AG08396 (cell line): ENCODE measurements around the gene ZMYND15.

Experiments used
- DNase-seq: peaks from one replicate; pipeline ENCODE4 v3.0.0; 2012; ENCODE audit warnings: low spot score, mixed read lengths

Gene ZMYND15

DNA sequence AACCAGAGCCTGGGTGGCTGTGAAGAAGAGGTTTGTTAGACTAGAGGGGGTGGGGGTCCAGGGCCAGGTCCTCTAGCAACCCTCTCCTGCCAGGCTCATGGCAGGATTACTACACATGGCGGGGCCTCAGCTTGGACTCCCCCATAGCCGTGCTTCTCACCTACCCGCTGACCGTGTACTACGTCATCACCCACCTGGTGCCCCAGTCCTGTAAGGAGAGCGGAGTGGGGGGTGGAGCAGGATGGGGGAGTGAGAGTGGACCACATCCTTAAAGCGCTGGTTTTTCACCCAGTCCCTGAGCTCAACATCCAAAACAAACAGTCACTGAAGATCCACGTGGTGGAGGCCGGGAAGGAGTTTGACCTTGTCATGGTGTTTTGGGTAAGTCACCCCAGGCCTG, 4.3 kb downstream of the ZMYND15 start:
- DNase-seq, result no peak

DNA sequence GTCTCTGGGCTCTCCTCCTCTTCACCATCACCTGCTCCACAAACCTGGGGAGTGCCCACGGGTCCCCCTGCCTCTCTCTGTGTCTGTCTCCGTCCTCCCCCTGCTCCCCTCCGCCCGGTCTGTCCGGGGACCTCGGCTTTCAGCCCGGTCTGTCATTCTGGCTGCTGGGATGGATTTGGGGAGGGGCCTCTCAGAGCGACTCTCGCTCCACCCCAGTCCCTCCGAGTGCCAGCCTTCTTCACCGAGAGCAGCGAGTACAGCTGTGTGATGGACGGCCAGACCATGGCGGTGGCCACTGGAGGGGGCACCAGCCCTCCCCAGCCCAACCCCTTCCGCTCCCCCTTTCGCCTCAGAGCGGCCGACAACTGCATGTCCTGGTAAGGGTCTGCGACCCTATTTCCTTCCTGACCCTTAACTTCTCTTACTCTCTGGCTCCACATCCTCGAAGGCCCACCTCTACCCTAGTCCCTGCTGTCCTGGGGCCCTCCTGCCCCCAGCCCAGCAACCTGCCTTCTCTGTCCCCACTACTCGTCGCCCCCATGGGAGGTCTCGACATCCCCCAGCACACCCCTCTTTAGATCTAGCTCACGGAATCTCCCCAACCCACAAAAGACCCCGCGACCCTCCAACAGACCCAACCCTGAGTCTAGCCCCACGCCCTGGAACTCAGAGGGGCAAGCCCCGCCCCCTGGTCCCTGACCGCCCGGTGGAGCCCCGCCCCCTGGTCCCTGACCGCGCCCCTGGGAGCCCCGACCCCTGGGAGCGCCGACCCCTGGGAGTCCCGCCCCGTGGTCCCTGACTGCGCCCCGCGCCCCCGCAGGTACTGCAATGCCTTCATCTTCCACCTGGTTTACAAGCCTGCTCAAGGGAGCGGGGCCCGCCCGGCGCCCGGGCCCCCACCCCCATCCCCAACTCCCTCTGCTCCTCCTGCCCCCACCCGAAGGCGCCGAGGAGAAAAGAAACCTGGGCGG, 5.7 kb downstream of the ZMYND15 start:
- DNase-seq, result no peak

DNA sequence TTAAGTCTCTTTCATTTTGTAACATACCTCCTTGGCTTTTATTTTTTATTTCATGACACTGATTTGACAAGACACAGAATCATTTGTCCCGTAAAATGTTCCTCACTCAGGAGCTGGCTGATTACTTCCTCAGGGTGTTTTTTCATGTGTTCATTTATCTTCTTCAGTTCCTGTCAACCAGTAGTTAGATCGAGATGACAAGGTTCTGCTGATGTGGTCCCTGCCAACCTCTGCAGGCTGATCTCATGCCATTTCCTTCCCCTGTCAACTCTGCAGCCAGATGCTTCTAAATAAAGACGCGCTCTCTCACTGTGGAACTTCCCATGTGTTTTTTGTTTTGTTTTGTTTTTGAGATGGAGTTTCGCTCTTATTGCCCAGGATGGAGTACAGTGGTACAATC, 8.2 kb downstream of the ZMYND15 start:
- no peak for DNase-seq

DNA sequence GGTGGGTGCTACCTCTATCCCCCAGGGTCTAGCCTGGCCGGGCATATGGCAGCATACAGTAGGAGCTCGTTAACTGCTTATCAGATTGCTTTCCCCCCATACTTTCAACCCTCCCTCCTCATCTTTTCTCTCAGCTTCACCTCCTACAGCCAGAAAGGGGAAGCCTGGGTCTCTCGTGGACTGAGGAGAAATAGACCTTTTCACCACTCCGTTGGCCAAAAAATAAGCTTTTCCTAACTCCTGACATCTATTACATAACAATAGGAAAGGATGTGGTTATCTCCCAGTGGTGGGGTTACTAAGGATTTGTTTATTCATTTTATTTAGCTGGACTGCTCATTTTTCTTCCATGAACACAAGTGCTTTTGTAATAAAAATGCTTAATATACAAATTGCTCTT, 9.1 kb downstream of the ZMYND15 start:
- DNase-seq, result no peak

DNA sequence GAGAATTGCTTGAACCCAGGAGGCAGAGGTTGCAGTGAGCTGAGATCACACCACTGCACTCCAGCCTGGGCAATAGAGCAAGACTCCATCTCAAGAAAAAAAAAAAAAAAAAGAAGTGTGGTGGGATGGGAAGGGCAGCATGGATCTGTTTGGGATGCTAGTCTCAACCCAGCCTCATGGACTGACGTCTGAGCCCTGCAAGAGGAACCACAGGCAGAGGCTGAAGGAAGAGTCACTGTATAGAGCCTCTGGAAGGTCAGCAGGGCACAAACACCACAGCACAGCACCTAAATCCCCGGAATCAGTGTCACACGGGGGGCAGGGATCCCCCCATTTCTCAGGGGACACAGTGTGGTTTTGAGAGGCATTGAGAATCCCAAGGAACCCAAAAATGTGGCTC, 11.0 kb downstream of the ZMYND15 start:
- DNase-seq, result no peak

DNA sequence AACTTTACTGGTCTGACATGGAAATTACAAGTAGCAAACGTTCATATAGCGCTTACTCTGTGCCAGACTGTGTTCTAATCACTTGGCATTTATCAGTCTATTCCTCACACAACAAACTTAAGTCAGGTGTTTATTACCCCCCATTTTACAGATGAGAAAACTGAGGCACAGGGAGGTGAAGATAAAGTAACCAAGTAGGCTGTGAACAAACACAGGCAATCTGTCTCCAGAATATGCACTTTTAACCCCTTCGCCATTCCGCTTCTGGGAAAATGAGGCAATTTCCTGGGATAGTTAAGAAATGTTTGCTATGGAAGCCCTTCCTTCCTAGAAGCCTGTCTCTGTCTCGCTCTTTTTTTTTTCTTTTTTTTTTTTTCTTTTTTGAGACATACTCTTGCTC, 12.3 kb downstream of the ZMYND15 start:
- DNase-seq, result no peak

DNA sequence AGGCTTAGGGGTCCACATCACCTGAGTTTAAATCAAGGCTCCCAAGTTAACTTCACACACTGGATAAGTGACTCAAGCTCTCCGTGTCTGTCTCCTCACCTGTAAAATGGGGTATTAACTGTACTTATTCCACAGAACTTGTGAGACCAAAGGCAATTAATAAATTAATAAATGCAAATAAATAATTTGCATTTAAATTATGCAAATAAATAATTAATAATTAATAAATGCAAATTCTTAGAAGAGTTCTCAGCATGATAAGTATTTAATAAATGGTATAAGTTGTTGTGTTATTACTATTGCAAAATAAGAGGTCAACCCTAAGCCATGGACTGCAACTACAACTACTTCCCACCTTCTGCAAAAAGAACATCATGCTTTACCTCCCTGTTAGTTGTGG, 13.8 kb downstream of the ZMYND15 start:
- DNase-seq, result no peak

DNA sequence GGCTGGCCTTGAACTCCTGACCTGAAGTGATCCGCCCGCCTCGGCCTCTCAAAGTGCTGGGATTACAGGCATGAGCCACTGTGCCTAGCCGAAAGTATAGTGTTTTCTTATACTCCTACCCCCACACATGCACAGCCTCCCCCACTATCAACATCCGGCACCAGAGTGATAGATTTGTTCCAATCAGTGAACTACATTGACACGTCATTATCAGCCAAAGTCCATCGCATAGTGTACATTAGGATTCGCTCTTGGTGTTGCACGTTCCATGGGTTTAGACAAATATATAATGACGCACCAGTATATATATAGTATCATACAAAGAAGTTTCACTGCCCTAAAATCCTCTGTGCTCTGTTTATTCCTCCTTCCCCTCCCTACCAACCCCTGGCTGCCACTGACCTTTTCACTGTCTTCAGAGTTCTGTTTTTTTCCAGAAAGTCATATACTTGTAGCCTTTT, 20.2 kb downstream of the ZMYND15 start:
- DNase-seq, result no peak

DNA sequence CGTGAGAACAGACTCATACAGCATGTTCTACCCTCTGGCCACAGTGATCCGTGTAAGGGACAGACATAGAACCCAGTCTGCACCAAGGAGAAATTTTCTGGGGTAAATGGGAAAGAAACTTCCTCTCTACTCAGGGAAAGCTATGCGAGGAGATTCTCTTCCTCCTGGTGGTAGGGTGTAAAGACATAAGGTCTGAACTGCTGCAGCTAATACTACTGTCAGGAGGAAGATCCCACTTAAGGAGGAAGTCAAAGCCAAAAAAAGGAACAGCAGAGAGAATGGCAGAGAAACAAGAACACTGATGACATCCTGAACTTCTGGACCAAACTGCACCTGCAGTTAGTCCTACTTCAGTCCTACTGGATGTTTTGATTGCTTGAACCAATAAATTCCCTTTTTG, 25.0 kb downstream of the ZMYND15 start:
- no peak for DNase-seq

DNA sequence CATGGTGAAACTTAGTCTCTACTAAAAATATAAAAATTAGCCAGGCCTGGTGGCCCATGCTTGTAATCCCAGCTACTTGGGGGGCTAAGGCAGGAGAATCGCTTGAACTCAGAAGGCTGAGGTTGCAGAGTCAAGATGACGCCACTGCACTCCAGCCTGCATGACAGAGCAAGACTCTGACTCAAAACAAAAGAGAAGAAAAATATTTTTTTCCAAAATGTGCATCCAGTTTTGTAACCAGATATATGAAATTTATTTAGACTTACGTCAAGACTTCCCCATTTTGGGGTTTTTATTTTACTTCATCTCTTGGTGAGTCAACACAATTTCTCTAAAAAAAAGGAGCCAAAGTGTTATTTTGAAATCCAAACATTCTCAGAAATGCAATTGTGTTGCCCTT, 26.6 kb downstream of the ZMYND15 start:
- DNase-seq, result no peak

DNA sequence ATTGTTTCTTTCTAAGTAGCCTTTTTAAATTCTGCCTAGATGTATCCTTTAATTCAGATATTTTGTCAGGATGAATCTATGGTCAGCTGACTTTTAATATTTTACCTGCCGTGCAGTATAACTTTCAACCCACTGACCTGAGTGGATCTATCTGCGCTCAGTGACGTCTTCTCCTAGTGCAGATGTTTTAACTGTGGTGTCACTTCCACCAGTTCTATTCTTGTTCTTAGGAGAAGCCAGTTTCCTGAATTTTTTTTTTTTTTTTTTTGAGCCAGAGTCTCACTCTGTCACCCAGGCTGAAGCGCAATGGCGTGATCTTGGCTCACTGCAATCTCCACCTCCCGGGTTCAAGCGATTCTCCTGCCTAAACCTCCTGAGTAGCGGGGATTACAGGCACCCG, 27.1 kb downstream of the ZMYND15 start:
- no peak for DNase-seq

DNA sequence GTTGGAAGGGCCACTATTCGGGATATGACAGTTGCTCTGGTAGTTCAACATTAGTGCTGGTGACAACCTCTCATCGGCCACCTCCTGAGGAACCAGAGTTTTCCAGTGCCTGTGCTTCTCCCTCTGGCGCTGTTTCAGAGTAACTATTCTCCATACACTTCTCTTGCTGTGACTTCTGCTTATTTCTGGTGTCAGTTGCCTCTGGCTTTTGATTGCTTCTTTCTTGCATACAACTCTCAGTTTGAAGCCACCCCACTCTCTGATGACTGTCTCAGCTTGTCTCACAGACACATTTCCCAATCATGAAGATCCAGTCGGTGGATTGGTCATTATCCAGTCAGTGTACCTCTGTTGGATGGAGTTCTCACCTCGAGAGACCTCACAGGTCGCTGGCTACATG, 28.7 kb downstream of the ZMYND15 start:
- no peak for DNase-seq

DNA sequence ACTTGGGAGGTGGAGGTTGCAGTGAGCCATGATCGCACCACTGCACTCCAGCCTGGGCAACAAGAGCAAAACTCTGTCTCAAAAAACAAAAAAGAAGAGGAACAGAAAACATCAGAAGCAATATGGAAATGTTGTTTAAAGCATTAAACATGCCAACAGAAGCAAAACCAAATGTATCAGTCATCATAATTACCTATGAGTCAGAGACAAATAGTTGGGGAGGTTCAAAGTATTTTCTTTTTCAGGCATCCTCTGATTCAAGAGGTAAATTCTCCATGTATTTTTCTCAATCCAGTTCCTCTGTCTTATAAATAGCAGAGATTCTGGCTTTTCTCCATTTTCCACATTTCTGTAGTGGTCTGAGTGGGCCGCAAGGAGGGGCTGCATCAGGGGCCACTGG, 30.0 kb downstream of the ZMYND15 start:
- DNase-seq, result no peak

DNA sequence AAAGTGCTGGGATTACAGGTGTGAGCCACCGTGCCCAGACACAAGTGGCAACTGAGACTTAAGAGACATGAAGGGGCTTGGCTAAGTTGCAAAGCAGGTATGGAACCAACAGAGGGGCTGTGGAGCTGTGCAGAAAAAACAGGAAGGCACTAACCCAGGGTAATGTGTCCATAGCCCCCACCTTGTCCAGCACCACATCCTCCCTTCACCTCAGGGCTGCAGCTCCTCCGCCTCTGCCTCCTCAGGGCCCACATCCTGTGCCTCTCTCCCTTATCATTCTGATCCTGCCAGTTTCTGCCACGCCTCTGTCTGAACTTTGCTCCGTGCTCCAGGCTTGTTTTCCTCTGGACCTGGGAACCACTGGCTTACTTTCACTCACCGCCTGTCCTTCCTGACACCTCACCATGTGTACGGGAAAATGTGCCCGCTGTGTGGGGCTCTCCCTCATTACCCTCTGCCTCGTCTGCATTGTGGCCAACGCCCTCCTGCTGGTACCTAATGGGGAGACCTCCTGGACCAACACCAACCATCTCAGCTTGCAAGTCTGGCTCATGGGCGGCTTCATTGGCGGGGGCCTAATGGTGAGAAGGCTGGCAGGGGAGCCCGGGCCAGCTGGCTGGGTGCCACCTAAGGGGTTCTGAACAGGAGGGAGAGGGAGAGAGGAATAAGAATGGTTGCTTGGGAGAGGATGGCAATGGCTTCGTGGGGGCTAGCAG, 32.0 kb downstream of the ZMYND15 start, which contains the start of gene TM4SF5:
TM4SF5 (plus strand) TSS at position 368 of the 716 bp plus-strand sequence; CDS start at position 405, 37 bp downstream.
- DNase-seq, result no peak

DNA sequence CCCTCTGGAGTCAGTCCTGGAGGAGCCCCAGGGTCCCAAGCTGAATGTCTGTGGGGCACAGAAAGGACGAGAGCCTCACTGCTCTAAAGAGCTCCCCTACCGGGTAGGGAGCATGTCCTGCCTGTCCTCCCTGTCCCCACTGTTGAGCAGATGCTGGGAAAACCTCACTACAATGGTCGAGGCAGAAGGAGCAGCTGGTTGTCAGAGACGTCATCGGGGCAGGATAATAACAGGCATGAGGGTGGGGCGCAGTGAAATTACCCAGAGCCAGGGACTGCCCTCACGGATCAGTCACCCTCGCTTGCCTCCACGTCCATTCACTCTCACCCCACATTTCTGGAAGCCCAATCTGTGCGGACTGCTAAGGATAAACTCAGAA, 32.6 kb downstream of the ZMYND15 start:
- no peak for DNase-seq

DNA sequence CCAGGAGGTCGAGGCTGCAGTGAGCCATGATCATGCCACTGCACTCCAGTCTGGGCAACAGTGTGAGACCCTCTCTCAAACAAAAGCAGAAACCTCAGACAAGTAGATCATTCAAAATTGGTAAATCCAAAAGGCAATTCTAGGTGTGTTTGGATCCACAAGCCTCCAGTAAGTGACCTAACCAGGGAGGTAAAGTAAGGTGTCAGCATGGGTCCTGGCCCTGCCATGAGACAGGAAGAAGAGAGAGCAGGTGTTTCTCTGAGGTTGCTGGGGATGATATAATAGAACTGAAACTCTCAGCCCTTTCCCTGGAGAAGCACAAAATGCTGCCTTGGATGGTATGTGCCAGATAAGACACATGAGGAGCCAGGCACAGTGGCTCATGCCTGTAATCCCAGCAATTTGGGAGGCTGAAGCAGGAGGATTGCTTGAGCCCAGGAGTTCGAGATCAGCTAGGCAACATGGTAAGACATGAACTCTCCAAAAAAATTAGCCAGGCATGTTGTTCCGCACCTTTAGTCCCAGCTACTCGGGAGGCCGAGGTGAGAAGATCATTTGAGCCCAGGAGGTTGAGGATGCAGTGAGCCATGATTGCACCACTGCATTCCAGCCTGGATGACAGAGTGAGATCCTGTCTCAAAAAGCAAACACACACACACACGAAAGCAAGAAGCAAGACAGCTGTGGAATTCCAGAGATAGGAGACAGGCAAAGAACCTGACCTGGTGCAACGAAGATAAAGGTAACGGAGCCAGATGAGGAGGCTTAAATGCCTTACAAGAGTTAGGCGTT, 38.5 kb downstream of the ZMYND15 start:
- no peak for DNase-seq

DNA sequence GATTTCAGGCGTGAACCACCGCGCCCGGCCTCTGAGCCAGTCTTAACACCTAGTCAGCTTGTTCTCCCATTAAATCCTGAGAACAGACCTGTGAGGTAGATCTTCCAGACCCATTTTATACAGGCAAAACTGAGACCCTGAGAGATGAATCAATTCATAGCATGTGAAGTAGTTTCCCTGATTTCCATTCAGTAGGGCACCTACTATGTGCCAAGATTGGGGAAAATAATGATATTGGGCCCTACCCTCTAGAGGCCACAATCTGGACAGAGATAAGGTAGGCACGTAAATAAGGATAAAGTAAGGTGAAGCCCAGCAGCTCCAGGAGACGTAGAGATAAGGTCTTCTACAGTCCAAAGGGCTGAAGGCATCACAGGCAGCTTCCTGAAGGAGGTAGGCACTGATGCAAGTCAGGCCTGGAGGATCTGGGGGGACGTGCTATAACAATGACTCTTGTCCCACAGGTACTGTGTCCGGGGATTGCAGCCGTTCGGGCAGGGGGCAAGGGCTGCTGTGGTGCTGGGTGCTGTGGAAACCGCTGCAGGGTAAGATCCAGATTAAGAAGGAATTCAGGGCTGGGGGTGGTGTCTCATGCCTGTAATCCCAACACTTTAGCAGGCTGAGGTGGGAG, 40.8 kb downstream of the ZMYND15 start:
- DNase-seq, result no peak

DNA sequence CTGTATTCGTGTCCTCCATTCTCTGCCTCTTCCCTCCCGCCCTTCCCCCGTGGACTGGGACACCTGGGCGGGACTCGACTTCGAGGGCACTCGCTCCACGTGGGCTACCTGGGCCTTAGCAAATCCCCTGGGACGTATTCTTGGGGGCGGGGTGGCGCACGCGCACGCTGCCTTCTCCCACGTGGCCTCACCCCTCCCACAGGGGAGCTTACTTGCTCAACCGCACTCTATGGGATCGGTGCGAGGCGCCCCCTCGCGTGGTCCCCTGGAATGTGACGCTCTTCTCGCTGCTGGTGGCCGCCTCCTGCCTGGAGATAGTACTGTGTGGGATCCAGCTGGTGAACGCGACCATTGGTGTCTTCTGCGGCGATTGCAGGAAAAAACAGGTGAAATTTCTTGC, 43.0 kb downstream of the ZMYND15 start:
- DNase-seq, result no peak

DNA sequence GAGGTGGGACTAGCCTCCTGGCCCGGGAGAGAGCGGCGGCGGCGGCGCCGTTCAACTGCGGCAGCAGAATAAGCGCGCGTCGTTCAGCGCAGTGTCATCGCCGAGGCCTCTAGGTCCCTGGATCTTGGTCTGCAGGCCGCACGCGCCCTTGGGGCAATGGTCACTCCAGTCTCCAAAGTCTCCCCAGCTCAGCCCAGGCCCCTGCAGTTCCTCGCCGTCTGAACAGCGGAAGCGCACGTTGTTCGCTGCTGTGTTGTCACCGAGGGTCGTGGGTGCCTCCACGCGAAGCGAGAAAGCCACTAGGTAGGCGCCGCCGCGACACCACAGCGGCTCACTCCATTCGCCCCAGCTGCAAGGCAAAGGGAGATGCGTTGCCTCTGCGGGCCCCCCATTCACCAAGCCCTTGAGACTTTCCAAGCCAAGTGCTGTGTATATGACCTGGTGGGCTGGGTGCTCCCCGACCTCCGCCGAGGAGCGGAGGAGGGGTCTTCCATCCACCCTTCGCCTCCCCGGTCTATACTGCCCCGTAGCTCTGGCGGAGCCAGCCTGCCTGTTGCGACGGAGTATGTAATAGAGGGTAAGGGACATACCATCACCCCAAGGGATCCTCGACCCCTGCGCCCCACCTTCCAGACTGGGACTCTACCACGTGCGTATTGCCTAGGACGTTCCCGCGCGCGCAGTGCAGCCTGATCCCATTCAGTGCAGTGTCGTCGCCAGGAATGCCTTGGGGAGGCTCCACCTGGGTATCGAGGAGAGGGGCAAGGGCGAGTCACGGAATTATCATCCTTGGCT, 45.9 kb downstream of the ZMYND15 start:
- DNase-seq, result no peak

DNA sequence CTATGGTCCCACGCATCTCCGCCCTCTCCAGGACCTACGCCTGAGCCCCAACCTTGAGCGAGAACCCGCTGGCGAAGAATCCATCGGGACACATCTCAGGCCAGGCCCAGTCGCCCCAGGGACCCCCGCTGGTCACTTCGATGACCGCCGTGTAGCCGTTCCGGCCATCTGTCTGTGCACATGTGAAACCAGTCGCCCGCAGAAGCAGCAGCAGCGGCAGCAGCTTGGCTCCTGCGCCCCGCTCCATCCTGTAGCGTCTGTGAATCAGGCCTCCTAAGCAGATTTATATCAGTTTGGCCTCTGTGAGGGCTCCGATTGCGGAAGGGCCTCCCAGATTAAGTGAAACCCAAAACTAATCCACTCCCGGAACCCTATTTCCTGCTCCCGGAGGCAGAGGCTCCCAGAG, 46.5 kb downstream of the ZMYND15 start, which contains the start of gene VMO1:
VMO1 (minus strand) TSS at position 259 of the 406 bp plus-strand sequence; CDS start at position 247, 12 bp downstream.
- no peak for DNase-seq

DNA sequence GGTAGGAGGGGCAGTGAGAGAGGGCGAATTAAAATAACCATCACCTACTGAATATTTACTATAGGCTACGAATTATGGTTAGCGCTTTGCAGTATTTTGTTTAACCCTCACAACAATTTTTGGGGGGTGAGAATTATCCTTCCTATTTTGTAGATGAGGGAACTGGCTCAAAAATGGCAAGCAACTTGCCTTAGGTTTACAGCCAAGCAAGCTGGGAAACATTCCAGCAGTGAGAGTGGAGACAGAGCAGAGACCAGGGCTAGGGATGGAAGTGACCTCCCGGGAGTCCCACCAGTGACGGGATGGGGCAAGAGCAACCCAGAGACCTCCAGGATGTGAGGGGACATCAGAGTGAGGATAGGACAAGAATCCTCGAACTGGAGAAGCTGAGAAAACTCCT, 46.9 kb downstream of the ZMYND15 start:
- DNase-seq, result no peak
